Omental fat pad (tissue), 4 donors: ENCODE data around the gene OSR1. TPM values are rescaled to one million over a fixed set of nuclear protein-coding genes. Genes with fewer than 3 reads are reported as not detected.

ENCODE experiments used
- ATAC-seq: fragments of 150-250 bp; one replicate; pipeline ENCODE4 v1.9.1; 2016; ENCODE audit warnings: mild to moderate bottlenecking, moderate library complexity; ENCODE audit not compliant: low FRiP score
- DNase-seq: peaks from one replicate; pipeline ENCODE4 v3.0.0-alpha.2; 2019; ENCODE audit warnings: low spot score
- total RNA-seq, 4 donors: library from RNA; depleted of rRNA; stranded (reverse); fragments of >200 nt; gene quantifications; one replicate each; pipeline ENCODE4 v1.1.0, GENCODE V29; 2016
- TF ChIP-seq, protein P1 (sequence below), 3 donors: fragments of 450-650 bp; IDR thresholded peaks; one replicate each; pipeline ENCODE4 v1.5.1; 2016 to 2017; ENCODE audit warnings: antibody characterized with exemption in 3 of 3, mild to moderate bottlenecking in 3 of 3, moderate library complexity in 2 of 3

Gene OSR1
- total RNA-seq, 4 donors from 2014 or later: 33.7 to 148 (median 81.9) TPM

DNA sequence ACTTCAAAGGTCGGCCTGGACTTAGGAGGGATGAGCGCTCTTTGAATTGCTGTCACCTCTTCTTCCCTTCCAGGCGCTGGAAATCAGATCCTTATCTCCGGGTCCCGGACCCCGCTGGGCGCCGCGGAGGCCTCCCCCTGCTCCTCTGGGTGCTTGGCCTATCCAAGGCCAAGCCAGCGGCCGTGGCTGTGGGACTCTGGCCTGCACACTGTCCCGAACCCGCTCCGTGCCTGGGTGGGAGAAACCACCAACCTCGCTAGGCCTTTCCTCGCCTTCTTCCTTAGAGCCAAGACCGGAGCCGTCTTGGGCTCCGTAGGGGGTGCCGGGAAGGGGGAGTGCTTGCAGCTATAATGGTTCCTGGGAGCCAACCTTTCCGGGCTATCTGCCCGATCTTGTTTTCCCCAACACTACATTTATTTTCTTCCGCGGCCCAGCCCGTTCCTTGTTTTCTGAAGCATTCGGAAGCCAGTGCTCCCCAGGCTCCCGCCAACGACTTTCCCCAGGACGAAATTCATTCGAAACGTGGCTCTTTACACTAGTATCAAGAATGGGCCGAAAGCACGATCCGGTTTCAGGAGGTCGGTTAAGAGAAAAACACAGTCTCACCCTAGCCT, 2.4 kb downstream of the OSR1 start:
- ATAC-seq (no peak), DNase-seq (no peak)
- TF ChIP-seq, protein P1, sequence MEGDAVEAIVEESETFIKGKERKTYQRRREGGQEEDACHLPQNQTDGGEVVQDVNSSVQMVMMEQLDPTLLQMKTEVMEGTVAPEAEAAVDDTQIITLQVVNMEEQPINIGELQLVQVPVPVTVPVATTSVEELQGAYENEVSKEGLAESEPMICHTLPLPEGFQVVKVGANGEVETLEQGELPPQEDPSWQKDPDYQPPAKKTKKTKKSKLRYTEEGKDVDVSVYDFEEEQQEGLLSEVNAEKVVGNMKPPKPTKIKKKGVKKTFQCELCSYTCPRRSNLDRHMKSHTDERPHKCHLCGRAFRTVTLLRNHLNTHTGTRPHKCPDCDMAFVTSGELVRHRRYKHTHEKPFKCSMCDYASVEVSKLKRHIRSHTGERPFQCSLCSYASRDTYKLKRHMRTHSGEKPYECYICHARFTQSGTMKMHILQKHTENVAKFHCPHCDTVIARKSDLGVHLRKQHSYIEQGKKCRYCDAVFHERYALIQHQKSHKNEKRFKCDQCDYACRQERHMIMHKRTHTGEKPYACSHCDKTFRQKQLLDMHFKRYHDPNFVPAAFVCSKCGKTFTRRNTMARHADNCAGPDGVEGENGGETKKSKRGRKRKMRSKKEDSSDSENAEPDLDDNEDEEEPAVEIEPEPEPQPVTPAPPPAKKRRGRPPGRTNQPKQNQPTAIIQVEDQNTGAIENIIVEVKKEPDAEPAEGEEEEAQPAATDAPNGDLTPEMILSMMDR (IDR thresholded peaks at IDR 0.05): no peak

GRCh38 chr2:19355416-19355821, 3.0 kb downstream of the OSR1 start:
- ATAC-seq: no peak
- TF ChIP-seq, protein P1 (IDR thresholded peaks at IDR 0.05): no peak
- no peak for DNase-seq

GRCh38 chr2:19355014-19355405, 3.4 kb downstream of the OSR1 start:
- DNase-seq (no peak), ATAC-seq (no peak)
- TF ChIP-seq, protein P1 (IDR thresholded peaks at IDR 0.05): no peak

- TF ChIP-seq, protein P1 (IDR thresholded peaks at IDR 0.05): no peak
- DNase-seq (no peak), ATAC-seq (no peak)
Measured at GRCh38 chr2:19353721-19354050, 4.7 kb downstream of the OSR1 start.

- TF ChIP-seq, protein P1 (IDR thresholded peaks at IDR 0.05): no peak
- no peak for DNase-seq
- no peak for ATAC-seq
Measured at GRCh38 chr2:19352946-19353720, 5.3 kb downstream of the OSR1 start.

GRCh38 chr2:19351899-19352697, 6.3 kb downstream of the OSR1 start:
- no peak for DNase-seq
- no peak for ATAC-seq
- TF ChIP-seq, protein P1 (IDR thresholded peaks at IDR 0.05): no peak
